Muscle of arm (tissue), 12 donors: ENCODE data around the gene CDC34. TPM values are rescaled to one million over a fixed set of nuclear protein-coding genes. Genes with fewer than 3 reads are reported as not detected.
A peak's percentile ranks its signal among the peaks of the same experiment; 100 is the strongest.

Experiments
- DNase-seq: peaks from one replicate; pipeline ENCODE4 v3.0.0-alpha.2; 2013
- polyA plus RNA-seq, 12 donors: library from polyadenylated mRNA; unstranded; fragments of 120-200 nt; gene quantifications; one replicate each; pipeline ENCODE4 v1.2.1, GENCODE V29; 2013; ENCODE audit not compliant: insufficient read length in 12 of 12

The CDC34 gene
- polyA plus RNA-seq, 12 donors = 48.4 to 140 (median 61.1) TPM; not detected in 1

GRCh38 chr19:514166-514663, 17.3 kb upstream of the CDC34 start:
- no peak for DNase-seq

GRCh38 chr19:517721-518597, 13.6 kb upstream of the CDC34 start:
- DNase-seq = peak; percentile 92

- DNase-seq = no peak
Measured at GRCh38 chr19:518598-519231, 12.8 kb upstream of the CDC34 start.

GRCh38 chr19:519449-519865, 12.1 kb upstream of the CDC34 start:
- no peak for DNase-seq

GRCh38 chr19:522726-523125, 8.8 kb upstream of the CDC34 start:
- no peak for DNase-seq

GRCh38 chr19:524062-524674, 7.4 kb upstream of the CDC34 start:
- DNase-seq = no peak

- no peak for DNase-seq
Measured at GRCh38 chr19:525029-525428, 6.5 kb upstream of the CDC34 start.

GRCh38 chr19:525857-526419, 5.6 kb upstream of the CDC34 start:
- no peak for DNase-seq

- DNase-seq = no peak
Measured at GRCh38 chr19:530134-531008, 1.2 kb upstream of the CDC34 start.

GRCh38 chr19:531009-531752, 379 bp upstream of the CDC34 start:
- peak; percentile 83 for DNase-seq

- peak; percentile 71 for DNase-seq
Measured at GRCh38 chr19:532561-533363, 1.2 kb downstream of the CDC34 start.

- DNase-seq = no peak
Measured at GRCh38 chr19:533364-534058, 2.0 kb downstream of the CDC34 start.

GRCh38 chr19:534088-534487, 2.5 kb downstream of the CDC34 start:
- DNase-seq = no peak

GRCh38 chr19:535017-535835, 3.7 kb downstream of the CDC34 start:
- DNase-seq = no peak

- no peak for DNase-seq
Measured at GRCh38 chr19:536031-536880, 4.7 kb downstream of the CDC34 start.

- DNase-seq = no peak
Measured at GRCh38 chr19:536881-537404, 5.4 kb downstream of the CDC34 start.
